HG03575 (cell line): Measurements from ENCODE around the gene GFER.

Experiments
- ATAC-seq: cut with Tn5 transposase; IDR thresholded peaks from one replicate; pipeline ENCODE4 v1.9.1; 2021; ENCODE audit not compliant: unreplicated experiment, insufficient number of reproducible peaks, low FRiP score; ENCODE audit errors: extremely low read depth

Gene GFER

GRCh38 chr16:1985466-1986150, 1.6 kb downstream of the GFER start:
- no peak for ATAC-seq

- ATAC-seq: no peak
Measured at GRCh38 chr16:1987198-1987597, 3.2 kb downstream of the GFER start.

GRCh38 chr16:1989209-1990100, 5.5 kb downstream of the GFER start, which contains the start of gene SYNGR3:
TSS of gene SYNGR3 (plus strand) at chr16:1989970. CDS start at chr16:1990103, 133 bp downstream.
- no peak for ATAC-seq

GRCh38 chr16:1990101-1990350, 6.0 kb downstream of the GFER start:
- ATAC-seq: no peak

- no peak for ATAC-seq
Measured at GRCh38 chr16:1990351-1991134, 6.5 kb downstream of the GFER start.

GRCh38 chr16:1991135-1991551, 7.2 kb downstream of the GFER start:
- ATAC-seq: no peak

GRCh38 chr16:1991588-1991947, 7.6 kb downstream of the GFER start:
- ATAC-seq: no peak

GRCh38 chr16:1991948-1992703, 8.1 kb downstream of the GFER start:
- no peak for ATAC-seq

- ATAC-seq: no peak
Measured at GRCh38 chr16:1992704-1993317, 8.8 kb downstream of the GFER start.

GRCh38 chr16:1993731-1994131, 9.7 kb downstream of the GFER start:
- ATAC-seq: no peak

- no peak for ATAC-seq
Measured at GRCh38 chr16:1997494-1998359, 13.7 kb downstream of the GFER start.

- ATAC-seq: no peak
Measured at GRCh38 chr16:1998360-1998835, 14.4 kb downstream of the GFER start.

GRCh38 chr16:1998852-1999801, 15.1 kb downstream of the GFER start:
- no peak for ATAC-seq

GRCh38 chr16:1999866-2000514, 16.0 kb downstream of the GFER start:
- ATAC-seq: no peak

GRCh38 chr16:2001035-2001434, 17.0 kb downstream of the GFER start:
- no peak for ATAC-seq
